HG03378 (cell line): ENCODE measurements around the gene DPYSL3.
A peak's percentile ranks its signal among the peaks of the same experiment; 100 is the strongest.

Experiments used
- ATAC-seq: cut with Tn5 transposase; IDR thresholded peaks from one replicate; pipeline ENCODE4 v1.9.1; 2021; ENCODE audit warnings: mild to moderate bottlenecking, moderate library complexity; ENCODE audit not compliant: unreplicated experiment

The DPYSL3 gene

DNA sequence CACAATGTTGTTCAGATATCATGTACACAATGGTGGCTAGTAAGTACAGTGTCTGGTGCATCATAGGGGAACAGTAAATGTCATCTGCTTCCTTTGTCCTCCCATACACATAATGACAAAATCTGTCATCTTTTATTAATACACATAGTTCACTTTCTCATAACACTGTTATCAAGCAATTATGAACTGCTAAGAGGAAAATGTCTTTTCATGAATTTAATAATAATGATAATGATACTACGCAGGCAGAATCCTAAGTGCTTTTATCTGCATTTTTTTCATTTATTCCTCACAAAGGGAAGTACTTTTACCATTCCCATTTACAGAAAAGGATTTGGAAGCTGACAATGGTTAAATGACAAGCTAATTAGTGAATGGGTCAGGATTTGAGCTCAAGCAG, 35.7 kb downstream of the DPYSL3 start:
- no peak for ATAC-seq

DNA sequence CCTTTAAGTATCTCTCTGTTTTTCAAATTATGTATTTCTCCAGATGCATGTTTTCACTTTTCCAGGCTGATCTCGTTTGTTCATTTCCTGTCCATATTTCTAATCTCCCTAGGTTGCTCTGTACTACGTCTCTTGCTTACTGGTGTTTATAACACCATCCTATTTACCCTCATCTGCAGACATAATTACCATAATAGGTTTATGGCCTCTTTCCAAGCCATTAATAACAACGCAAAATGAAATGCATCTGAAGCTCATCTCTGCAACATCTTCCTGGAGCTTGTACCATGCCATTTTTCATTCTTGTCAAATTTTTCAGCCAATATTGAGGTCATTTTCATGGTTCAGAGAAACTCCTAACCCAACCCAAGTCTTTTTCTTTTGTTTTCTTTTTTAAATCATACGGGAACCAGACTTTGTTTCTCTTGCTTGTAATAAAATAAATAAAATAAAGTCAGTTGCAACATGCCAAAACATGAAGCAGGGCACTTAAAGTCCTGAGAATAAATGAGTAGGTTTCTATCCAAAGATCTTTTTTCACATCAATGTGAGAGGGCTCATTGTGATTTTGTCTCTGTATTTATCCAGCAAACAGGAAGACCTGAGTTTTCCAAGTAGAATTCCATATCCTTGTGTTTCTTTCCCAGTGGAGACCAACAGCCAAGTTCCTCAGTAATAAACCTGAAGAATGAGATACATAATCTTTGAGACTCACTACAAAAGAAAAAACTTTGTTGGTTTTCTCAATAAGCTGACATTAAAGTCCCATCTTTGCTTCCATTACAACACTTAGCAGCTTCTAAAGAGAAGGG, 37.0 kb downstream of the DPYSL3 start:
- no peak for ATAC-seq

DNA sequence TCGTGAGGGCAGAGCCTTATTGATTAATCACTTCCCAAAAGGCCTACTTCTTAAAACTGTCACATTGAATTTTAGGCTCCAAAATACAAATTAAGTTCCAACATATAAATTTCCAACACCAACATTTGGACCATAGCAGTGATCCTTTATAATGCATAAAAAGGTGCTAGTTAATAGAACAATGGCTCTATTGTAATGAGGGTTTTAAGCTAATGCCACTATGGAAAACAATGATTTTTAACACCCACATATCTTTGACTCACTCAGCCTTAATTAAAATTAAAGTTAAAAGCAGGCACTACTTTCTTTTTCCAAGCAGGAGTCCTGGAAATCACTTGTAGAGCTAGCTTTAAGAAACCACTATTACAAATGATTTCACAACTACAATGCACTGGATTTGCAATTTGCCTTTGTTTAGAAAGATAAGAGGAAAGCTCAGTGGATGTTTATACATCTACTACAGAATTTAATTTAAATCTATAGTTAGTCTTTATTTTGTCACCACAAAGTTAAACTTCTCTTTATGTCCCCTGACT, 41.8 kb downstream of the DPYSL3 start:
- no peak for ATAC-seq

DNA sequence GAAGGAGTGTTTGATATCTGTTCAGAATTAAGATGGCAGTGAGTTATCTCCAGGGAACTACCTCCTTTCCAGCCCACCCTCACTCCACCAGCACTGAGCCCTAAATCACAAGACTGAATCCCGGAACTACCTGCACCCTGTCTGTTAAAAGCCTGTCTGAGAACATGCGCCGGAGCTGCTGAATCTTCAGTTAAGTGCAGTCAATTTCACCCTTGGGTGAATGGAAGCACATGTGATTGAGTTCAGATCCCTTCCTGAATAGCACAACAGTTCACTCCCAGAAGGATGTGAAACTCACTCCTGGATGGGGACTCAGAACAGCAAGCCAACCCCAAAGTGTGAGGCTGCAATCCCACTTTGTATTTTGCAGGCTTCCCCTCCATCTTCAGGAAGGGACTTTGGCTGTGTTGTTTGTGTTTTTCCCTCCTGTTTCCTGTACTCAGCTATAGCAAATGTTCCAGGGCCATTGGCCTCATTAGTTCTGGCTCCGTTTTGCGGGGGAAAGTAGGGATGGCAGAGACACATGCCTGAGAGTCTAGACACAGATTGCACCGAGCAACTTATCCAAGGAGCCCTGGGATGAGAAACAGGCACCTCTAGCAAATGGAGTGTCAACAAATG, 43.4 kb downstream of the DPYSL3 start:
- no peak for ATAC-seq

DNA sequence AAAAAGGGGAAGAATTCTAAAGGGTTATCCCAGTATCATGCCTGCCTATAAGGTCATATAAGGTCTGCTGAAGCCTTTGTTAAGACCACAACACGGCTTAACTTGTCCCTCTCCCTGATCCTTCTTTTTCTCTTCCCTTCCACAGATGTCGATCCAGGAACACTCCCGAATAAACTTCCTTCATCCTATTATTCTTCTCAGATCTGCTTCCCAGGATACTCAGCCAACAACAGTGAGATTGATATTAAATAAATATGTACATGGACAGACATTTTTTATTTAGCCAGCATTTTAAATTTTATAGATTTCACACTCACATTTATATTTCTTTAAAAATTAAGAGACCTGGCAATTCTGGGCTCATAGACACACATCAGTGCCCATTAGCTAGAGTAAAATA, 44.1 kb downstream of the DPYSL3 start:
- ATAC-seq: no peak

DNA sequence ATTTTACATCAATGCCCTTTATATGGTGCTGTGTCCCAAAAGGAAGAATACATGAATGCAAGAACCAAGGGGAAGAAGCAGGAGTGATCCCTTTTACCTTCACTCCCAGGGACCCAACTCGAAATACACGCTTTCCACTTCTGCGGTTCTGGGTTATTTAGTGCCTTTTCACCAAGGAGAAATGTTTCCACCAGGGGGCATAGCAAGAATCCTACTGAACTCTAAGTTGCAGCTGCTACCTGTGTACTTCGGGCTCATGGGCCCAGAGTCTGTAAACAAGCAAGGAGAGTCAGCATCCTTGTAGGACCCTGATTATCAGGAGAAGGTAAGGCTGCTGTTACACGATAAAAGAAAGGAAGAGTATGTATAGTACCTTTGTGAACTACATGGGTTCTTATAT, 45.7 kb downstream of the DPYSL3 start:
- ATAC-seq: no peak

DNA sequence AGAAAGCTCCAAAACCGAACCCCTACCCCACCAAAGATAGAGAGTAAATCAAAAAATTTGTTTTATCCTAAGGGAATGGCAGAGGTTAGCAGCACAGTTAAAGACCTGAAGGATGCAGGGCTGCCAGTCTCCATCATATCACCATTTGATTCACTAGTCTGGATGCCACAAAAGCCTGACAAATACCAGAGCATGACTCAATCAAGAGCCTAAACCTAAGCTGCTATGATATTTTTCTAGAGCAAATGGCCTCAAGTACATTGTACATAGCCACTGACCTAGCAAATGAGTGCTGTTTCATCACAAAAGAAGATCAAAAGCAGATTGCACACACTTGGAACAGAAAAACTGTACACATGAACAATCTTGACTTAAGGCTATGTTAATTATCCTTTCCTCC, 48.0 kb downstream of the DPYSL3 start:
- no peak for ATAC-seq

DNA sequence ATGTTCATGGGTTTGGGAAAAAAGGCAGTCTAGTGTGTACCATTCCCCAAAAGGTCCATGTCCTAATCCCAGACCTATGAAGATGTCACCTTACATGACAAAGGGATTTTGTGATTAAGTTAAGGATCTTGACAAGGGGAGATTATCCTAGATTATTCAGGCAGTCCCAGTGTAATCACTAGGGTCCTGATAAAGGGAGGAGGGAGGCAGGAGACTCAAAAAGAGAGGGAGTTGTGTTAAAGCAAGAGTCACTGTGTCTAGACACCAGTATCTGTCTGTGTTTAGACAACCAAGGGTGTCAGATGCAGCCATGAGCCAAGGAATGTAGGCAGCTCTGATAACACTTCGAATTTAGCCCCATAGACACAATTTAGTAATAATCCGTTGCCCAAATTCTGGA, 49.5 kb downstream of the DPYSL3 start:
- no peak for ATAC-seq

DNA sequence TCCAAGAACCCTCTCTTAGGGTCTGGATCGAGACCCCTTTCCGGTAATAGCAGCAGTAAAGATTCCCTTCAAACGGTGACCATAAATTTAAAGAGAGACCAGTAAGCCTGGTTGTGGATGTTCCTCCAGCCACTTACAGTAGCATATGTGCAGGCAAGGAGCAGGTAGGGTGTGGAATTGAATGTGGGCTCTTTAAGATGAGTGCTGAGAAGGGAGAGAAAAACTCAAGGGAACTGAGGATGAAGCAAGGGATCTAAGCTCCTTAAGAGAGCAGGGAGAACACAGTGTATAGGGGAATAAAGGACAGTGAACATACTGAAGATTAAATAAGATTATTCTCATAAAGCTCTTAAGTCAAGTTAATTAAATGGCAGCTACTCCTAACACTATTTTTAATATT, 51.3 kb downstream of the DPYSL3 start:
- ATAC-seq: no peak

DNA sequence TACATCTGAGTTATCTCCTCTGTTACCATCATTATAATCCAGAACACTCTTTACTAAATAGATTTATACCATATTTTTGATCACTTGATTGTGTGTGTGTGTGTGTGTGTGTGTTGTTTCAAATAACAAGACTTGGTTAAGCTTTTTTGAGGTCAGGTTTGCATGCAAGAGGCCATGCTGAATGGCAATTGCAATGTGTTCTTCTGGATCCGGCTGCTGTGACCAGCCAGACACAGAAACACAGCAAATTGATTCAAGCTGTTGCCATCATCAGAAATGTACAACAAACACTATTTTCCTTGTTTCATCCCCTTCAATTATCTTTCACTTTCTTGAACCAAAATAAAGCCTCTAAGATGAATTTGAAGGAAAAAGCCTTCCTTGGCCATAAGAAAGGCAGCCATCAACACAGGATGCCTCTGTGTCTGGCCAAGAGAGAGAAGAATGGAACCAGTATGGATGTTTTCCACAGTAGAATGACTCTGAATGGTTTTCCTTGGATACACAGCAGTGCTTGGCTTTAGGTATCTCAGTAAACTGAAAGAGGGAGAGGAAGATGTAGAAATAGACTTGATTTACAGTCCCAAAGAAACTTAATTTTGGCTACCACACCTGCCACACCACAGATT, 53.9 kb downstream of the DPYSL3 start:
- no peak for ATAC-seq

DNA sequence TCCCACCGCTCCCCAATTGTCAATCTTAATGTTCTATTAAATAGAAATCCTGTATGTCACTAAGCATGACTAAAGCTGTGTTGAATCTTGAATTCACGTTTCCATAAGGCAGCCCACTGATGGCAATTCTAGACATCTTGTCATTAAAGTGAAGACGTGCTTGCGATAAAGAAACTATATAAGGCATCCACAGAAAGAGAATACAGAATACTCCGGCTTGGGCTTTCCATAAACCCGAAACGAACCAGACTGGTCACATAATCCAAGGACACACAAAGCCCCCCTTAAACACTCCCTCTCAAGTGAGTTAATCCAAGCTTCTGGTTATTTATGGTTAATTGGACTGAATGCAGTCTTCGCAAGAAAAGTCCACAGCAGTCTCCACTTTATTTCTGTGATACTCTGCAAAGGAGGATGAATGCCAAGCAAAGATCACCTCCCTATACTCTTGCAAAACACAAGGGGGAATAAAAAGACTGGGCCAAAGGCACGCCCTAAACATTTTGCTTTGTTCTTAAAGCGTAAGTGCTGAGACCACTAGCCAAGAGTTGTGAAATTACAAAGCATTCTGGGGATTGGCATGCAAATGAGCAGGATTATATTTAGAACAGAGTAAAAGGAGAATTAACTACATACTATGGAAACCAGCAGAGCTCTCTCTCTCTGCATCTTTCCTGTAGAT, 54.7 kb downstream of the DPYSL3 start:
- peak; percentile 64 for ATAC-seq

DNA sequence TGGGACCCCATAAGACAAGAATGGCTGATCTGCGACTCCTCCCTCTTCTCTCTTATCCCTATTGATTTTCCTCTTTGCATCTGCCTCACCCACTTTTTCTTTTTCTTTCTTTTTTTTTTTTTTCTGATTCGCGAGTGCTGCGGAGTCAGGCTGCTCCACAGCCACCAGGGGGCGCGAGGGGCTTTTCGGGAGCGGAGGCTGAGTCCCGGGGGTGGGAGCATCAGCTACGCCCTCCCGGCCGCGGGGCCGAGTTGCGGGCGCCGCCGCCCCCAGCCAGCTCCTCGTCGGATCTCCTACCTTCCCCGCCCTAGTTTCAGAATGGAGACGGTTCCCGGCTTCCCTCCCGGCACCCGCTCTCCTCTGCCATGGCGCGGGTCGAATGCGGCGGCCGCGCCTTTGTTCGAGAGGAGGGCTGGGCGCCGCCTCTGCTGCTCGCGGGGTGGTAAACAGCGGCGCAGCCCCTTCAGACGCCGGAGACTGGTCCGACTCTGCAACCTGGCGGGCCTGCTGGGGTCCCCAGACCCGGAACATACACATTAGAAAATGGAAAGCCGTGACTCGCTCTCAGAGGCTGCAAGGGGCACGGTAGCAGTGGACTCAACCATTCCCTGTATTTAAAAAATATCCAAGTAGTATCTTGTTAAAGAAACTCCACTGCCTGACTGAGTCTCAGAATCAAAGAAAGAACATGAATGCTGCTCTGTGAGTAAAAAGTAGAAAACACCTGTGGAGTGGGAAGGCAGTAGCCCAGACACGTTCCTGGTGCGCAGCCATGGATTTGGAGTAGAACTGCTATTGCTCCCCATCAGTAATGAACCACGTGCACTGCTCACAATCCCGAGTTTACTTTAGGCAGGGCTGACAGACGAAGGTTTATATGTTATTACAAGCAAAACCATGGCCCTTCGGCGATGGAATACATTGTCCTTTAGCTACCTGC, 55.7 kb downstream of the DPYSL3 start:
- peak; percentile 66 for ATAC-seq

DNA sequence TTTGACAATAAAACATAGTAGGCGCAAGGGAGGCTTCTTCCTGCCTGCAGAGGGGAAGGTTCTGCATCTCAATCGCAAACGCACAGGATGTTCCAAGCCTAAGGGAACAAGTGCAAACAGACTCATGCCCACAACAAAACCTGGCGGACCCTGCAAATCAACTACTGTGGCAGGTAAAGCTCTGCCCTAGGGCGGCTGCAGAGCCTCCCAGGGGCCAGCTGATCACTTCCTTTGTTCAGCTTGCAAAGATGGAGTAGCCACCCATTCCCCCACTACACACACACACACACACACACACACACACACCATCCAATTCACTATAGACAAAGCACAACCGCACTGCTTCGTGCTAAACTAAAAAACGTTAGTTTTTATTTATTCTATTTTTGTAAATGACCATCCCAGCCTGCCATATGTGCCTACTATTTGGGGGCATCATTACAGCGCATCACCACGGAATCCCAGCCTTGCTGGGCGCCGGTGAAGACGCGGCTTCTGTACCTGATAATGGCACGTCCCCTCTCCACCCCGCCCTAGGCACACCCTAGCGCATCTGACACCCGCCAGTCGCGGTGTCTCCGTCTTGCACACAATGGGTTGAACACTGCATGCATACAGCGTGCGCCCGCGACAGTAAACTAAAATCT, 57.6 kb downstream of the DPYSL3 start:
- no peak for ATAC-seq

DNA sequence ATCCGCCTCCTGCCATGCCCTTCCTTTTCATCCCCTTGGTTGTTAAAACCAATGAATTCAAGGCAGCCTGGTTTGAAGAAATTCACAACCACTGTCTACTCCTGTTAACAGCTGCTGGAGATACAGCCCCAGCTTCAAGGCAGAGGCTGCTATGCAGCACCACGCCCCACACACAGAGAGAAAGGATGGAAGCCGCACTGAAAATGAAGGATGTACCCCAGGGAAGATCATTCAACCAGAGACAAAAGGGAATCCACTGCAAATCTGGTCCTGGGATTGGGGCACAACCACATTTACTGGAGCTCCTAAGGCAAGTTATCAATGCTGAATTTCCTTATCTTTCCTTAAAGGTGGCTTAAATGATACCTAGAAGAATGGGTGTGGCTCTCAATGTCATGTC, 58.7 kb downstream of the DPYSL3 start:
- ATAC-seq: no peak

DNA sequence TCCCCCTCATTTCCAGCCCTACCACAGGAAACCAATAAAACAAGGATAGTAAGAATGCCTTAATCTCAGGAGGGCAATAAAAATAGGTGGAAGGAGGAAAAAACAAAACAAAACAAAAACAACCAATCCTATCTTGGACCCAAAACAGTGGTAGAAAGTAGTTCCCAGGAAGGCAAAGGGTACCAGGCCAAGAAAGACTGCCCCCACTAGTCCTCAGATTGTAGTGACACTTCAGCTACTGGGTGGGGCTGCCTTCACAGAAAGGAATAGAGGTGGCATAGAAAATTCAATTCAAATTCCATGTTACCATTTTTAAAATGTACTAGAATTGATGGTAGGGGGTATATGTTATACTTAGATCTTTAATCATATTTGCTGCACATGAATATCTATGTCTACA, 59.3 kb downstream of the DPYSL3 start:
- no peak for ATAC-seq

DNA sequence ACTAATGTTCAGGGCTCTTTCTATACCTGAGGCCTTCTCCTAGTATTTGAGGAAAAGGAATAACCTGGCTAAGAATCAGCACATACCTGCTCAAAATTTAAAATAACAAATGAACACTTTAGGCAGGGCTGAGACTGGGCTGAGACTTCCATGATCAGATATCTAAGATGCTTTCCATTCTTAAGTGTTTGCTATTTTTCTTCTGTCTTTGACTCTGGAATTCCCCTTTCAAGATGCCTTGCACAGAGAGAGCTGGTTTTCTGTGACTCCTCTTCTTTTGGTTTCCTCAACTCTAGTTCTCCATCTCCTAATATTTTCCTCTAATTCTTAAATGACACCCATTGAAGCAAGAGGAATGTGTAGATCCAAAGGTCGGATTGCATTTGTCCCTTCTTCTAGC, 61.1 kb downstream of the DPYSL3 start:
- no peak for ATAC-seq

DNA sequence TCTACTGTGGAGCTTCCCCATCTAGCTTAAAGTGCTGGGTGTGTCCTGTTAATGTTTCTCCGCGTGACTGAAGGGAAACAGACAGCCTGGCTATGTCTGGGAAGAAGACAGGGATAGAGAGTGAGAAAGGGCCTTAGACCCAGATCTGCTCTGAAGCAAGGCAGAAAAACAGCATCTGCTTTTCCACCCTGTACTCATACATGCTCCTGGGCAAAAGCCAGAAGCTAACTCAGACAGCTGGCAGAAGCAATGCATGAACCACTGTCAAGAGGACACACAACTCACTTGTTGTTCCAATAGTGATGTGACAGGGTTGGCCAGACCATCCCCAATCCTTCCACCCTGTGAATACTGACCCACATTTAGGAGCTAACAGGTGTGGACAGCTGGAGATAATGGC, 63.3 kb downstream of the DPYSL3 start:
- no peak for ATAC-seq

DNA sequence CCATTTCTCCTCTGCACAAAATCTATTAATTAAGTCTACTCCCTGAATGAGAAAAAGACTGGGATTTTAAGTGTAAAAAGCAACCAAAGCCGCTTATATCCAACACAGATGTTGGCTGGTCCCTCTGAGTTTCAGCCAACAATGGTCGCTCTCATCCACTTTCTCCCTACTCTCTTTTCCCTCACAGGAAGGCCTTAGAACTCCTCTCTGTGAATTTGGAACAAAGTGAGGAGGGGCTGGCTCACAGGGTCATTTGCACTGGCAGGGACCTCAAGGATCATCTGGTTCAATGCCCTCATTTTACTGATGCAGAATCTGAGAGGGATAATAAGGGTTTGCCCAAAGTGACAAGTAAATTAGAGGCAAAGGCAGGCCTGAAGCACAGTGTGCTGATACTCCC, 64.0 kb downstream of the DPYSL3 start:
- ATAC-seq: no peak

DNA sequence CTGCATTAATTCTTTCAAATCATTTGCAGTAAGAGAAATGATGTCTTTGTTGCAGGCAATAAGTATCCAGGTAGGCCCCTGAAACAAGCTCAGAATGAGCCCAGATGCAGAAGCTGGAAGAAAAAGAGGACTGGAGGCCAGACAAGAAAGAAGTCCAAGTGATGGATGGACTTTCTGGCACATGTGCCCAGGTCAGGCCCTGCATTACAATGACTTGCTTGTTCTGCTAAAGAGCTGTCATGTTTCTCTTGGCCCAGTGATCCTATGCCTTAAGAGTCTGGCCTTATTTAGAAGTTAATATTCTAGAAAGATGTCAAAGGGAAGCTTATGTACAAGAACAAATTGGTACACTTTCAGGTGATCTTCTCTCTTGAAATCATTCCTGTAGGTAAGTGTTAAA, 64.8 kb downstream of the DPYSL3 start:
- no peak for ATAC-seq

DNA sequence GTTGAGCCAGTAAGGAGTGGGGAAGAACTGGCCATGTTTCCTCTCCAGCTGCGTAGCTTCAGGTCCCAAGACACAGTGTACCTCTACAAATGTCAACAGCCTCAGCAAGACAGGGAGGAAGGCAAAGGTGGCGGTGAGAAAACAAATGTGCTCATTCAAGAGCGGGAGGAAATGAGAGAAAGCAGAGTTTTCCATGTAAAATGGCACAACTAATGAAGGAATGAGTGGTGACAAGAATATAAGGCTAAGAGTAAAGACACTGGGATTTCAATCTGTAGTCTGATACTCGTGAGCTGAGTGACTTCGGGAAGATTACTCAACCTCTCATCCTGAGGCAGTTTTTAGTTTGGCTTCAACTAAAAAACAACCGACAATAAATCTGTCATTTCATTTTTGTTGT, 67.6 kb downstream of the DPYSL3 start:
- ATAC-seq: no peak
